ENCODE measurements around the gene STEAP4.

The STEAP4 gene

DNA sequence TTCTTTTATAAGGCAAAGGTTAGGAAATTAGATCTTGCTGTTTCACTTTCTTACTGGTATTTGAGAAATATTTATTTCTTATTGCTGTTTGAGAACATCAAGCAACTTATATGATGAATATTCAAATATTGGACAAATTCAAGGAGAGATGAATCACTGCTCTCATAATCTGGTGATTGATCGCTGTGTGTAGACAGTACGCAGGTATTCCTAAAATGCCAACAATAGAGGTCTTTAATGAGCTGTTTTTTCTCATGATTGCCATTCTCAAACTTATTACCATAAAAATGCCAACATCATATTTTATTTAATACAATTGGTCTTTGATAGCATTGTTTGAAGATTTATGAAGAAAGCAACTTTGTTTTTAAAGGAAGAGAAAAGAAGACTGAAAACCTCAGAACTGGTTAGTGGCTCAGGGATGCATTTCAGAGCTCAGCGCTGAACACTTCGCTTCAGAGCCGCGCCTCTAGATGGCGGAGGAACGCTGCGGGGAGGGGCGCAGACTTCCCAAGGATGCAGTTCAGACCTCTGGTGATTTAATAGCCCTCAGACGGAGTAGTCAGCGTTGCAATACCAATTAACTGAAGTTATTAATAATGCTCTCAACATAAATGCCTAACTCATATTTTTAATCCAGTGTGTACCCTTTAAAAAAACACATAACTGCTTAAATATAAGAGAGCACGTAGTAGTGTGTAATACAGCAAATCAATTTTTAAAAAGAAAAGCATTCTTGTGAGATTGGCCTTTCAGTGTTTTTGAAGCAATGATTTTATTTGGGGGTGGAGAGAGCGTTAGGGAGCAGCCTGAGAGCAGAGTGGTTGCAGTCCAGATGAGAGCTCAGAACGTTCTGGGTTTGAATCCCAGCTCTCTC lies 38.5 kb upstream of the STEAP4 start:
- Mint-ChIP-seq H3K27ac (no peak overlapping the region), H3K27me3 (ENCODE audit: low read depth, poor library complexity) (peaks cover 2% of the 10 kb centered on the region), H3K4me3 (no peak overlapping the region), H3K4me1 (peaks cover 47% of the 10 kb centered on the region), H3K36me3 (ENCODE audit: low read depth) (no peaks in the 10 kb centered on the region), H3K9me3 (no peaks in the 10 kb centered on the region)
- DNase-seq, result peak; percentile 75
- TF ChIP-seq, protein P1, sequence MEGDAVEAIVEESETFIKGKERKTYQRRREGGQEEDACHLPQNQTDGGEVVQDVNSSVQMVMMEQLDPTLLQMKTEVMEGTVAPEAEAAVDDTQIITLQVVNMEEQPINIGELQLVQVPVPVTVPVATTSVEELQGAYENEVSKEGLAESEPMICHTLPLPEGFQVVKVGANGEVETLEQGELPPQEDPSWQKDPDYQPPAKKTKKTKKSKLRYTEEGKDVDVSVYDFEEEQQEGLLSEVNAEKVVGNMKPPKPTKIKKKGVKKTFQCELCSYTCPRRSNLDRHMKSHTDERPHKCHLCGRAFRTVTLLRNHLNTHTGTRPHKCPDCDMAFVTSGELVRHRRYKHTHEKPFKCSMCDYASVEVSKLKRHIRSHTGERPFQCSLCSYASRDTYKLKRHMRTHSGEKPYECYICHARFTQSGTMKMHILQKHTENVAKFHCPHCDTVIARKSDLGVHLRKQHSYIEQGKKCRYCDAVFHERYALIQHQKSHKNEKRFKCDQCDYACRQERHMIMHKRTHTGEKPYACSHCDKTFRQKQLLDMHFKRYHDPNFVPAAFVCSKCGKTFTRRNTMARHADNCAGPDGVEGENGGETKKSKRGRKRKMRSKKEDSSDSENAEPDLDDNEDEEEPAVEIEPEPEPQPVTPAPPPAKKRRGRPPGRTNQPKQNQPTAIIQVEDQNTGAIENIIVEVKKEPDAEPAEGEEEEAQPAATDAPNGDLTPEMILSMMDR (IDR thresholded peaks at IDR 0.05), result peak; percentile 71

- Mint-ChIP-seq H3K4me3 (no peak overlapping the region), H3K36me3 (ENCODE audit: low read depth) (no peaks in the 10 kb centered on the region), H3K9me3 (no peaks in the 10 kb centered on the region), H3K27ac (no peak overlapping the region), H3K27me3 (ENCODE audit: low read depth, poor library complexity) (peaks cover 2% of the 10 kb centered on the region), H3K4me1 (peaks cover 51% of the 10 kb centered on the region)
- TF ChIP-seq, protein P1 (IDR thresholded peaks at IDR 0.05), result no peak
- DNase-seq, result no peak
Observed at GRCh38 chr7:88344271-88344670, 37.6 kb upstream of the STEAP4 start.

DNA sequence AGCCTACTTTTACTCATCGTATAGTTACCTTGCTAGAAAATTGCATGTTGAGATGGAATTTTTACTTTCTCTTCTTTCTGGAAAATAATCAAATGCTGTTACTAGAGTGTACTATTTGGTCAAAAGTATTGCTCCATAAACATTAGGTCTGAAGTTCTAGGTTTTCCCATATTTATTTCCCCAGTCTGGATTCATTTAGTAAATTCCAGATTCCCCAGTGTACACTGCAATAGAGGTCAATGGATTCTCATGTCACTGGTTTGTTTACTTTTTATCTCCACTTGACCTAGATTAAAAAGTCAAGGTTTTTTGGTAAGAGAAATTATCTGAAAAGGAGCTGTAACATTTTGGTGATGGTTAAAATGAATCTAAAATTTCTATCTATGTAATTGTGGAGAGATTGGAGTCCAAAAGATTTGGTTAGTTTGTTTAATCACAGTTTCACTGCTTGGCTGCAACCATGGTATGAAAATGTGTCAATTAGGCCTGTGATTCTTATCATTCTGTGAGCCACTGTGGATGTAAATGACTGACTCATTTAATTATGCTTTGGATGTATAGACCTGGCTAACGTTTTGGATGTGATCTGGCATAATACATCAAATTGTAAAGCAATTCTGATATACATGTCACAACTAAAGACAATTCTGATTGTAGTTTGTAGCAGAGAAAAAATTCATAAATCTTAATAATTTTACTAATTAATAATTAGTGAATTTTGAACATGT lies 32.7 kb upstream of the STEAP4 start:
- H3K4me1 Mint-ChIP-seq, result peaks cover 27% of the 10 kb centered on the region
- H3K27ac Mint-ChIP-seq, result no peak overlapping the region
- H3K36me3 Mint-ChIP-seq (ENCODE audit: low read depth), result no peaks in the 10 kb centered on the region
- TF ChIP-seq, protein P1 (IDR thresholded peaks at IDR 0.05), result no peak
- no peaks in the 10 kb centered on the region for H3K9me3 Mint-ChIP-seq
- H3K4me3 Mint-ChIP-seq, result no peak overlapping the region
- H3K27me3 Mint-ChIP-seq (ENCODE audit: low read depth, poor library complexity), result peaks cover 5% of the 10 kb centered on the region
- no peak for DNase-seq

GRCh38 chr7:88338503-88338902 lies 31.8 kb upstream of the STEAP4 start:
- Mint-ChIP-seq H3K36me3 (ENCODE audit: low read depth) (no peaks in the 10 kb centered on the region), H3K4me1 (peaks cover 27% of the 10 kb centered on the region), H3K9me3 (no peaks in the 10 kb centered on the region), H3K4me3 (no peak overlapping the region), H3K27ac (no peak overlapping the region), H3K27me3 (ENCODE audit: low read depth, poor library complexity) (peaks cover 5% of the 10 kb centered on the region)
- peak; percentile 3 for DNase-seq
- TF ChIP-seq, protein P1 (IDR thresholded peaks at IDR 0.05), result no peak

DNA sequence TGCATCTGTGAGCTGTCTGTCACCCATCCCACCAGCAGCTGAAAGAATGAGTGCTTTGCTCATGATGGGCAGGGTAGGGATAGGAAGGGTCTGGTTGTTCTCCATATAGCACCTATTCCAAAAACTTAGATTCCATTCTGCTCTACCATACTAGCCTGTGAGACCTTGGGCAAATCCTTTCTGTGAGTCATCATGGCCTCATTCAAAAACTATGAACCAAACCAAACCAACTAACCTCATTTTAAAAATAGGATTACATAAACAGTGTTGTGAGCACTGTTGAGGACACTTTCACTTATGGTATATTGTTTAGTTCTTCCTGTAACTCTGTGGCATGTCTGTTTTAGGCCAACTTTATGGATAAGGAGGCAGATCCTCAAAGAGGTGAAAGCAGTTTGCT lies 30.9 kb upstream of the STEAP4 start:
- TF ChIP-seq, protein P1 (IDR thresholded peaks at IDR 0.05), result no peak
- H3K9me3 Mint-ChIP-seq, result no peaks in the 10 kb centered on the region
- no peak overlapping the region for H3K27ac Mint-ChIP-seq
- no peak for DNase-seq
- H3K27me3 Mint-ChIP-seq (ENCODE audit: low read depth, poor library complexity), result peaks cover 5% of the 10 kb centered on the region
- H3K36me3 Mint-ChIP-seq (ENCODE audit: low read depth), result no peaks in the 10 kb centered on the region
- H3K4me1 Mint-ChIP-seq, result peaks cover 27% of the 10 kb centered on the region
- H3K4me3 Mint-ChIP-seq, result no peak overlapping the region

Data from nephron progenitor cell (in vitro differentiated cells).